KG1 (cell line): ENCODE measurements around the gene DNAJC22.
"Not testable (repeated sequence)": the region's sequence is repeated elsewhere in the genome, so short reads cannot be mapped to it uniquely, and the experiment has no call there.

ENCODE experiments used
- DNase-seq: peaks from one replicate; lab custom pipeline; 2025; lab: John Stamatoyannopoulos, UW

Gene DNAJC22

GRCh38 chr12:49331380-49332222 lies 15.1 kb upstream of the DNAJC22 start:
- no peak for DNase-seq

GRCh38 chr12:49332441-49332861 lies 14.2 kb upstream of the DNAJC22 start:
- no peak for DNase-seq

GRCh38 chr12:49332891-49333371 lies 13.8 kb upstream of the DNAJC22 start:
- DNase-seq = no peak

GRCh38 chr12:49333778-49334177 lies 12.9 kb upstream of the DNAJC22 start:
- DNase-seq = not testable (repeated sequence)

- no peak for DNase-seq
These were observed 12.5 kb upstream of the DNAJC22 start for GRCh38 chr12:49334226-49334625.

- no peak for DNase-seq
These were observed 12.0 kb upstream of the DNAJC22 start for GRCh38 chr12:49334681-49335080.

GRCh38 chr12:49335118-49335954 lies 11.4 kb upstream of the DNAJC22 start:
- no peak for DNase-seq

- DNase-seq = no peak
These were observed 10.6 kb upstream of the DNAJC22 start for GRCh38 chr12:49335955-49336644.

GRCh38 chr12:49336645-49337584 lies 9.8 kb upstream of the DNAJC22 start, which contains the start of gene C1QL4:
C1QL4 (minus strand) TSS chr12:49337188; CDS start chr12:49336477, 711 bp downstream.
- peak; percentile 42 for DNase-seq

GRCh38 chr12:49338830-49339463 lies 7.7 kb upstream of the DNAJC22 start:
- DNase-seq = no peak

- no peak for DNase-seq
These were observed 7.2 kb upstream of the DNAJC22 start for GRCh38 chr12:49339464-49339861.

- DNase-seq = no peak
These were observed 6.4 kb upstream of the DNAJC22 start for GRCh38 chr12:49340095-49340870.

GRCh38 chr12:49340971-49341776 lies 5.5 kb upstream of the DNAJC22 start:
- DNase-seq = no peak

- no peak for DNase-seq
These were observed 5.0 kb upstream of the DNAJC22 start for GRCh38 chr12:49341777-49342065.

- peak; percentile 62 for DNase-seq
These were observed 4.4 kb upstream of the DNAJC22 start for GRCh38 chr12:49342066-49342913.

GRCh38 chr12:49342914-49343731 lies 3.6 kb upstream of the DNAJC22 start:
- no peak for DNase-seq

GRCh38 chr12:49344486-49345050 lies 2.1 kb upstream of the DNAJC22 start:
- no peak for DNase-seq
